Measurements from ENCODE around the gene MRTO4.
"Not testable (repeated sequence)": the region's sequence is repeated elsewhere in the genome, so short reads cannot be mapped to it uniquely, and the experiment has no call there.

MRTO4 gene

GRCh38 chr1:19234224-19234623 is 17.4 kb upstream of the MRTO4 start:
- Mint-ChIP-seq H3K9me3 (no peaks in the 10 kb centered on the region), H3K27me3 (no peaks in the 10 kb centered on the region), H3K27ac (ENCODE audit: low read depth) (no peak overlapping the region), H3K4me1 (no peaks in the 10 kb centered on the region), H3K36me3 (ENCODE audit: insufficient read depth) (peaks cover 58% of the 10 kb centered on the region), H3K4me3 (no peak overlapping the region)
- DNase-seq (ENCODE audit: low spot score in 2 of 2) (no peak), ATAC-seq (replicated peaks; ENCODE audit: extremely low read depth, poor library complexity, severe bottlenecking) (no peak)

- ATAC-seq (replicated peaks; ENCODE audit: extremely low read depth, poor library complexity, severe bottlenecking), result no peak
Observed at GRCh38 chr1:19239876-19240275, 11.7 kb upstream of the MRTO4 start.

GRCh38 chr1:19240673-19241538 is 10.7 kb upstream of the MRTO4 start:
- H3K9me3 Mint-ChIP-seq, result no peaks in the 10 kb centered on the region
- peaks cover 48% of the 10 kb centered on the region for H3K36me3 Mint-ChIP-seq (ENCODE audit: insufficient read depth)
- H3K4me3 Mint-ChIP-seq, result no peak overlapping the region
- DNase-seq (ENCODE audit: low spot score in 2 of 2) (peak; percentile 48 to 55), ATAC-seq (replicated peaks; ENCODE audit: extremely low read depth, poor library complexity, severe bottlenecking) (peak; percentile 70)
- peak overlapping the region; percentile 35 for H3K27ac Mint-ChIP-seq (ENCODE audit: low read depth)
- peaks cover 5% of the 10 kb centered on the region for H3K4me1 Mint-ChIP-seq
- no peaks in the 10 kb centered on the region for H3K27me3 Mint-ChIP-seq

More at GRCh38 chr1:19239876-19240275, 11.7 kb upstream of the MRTO4 start:
- no peak overlapping the region for H3K4me3 Mint-ChIP-seq
- H3K27me3 Mint-ChIP-seq, result no peaks in the 10 kb centered on the region
- peaks cover 5% of the 10 kb centered on the region for H3K4me1 Mint-ChIP-seq
- peaks cover 52% of the 10 kb centered on the region for H3K36me3 Mint-ChIP-seq (ENCODE audit: insufficient read depth)
- no peak for DNase-seq (ENCODE audit: low spot score in 2 of 2)
- no peak overlapping the region for H3K27ac Mint-ChIP-seq (ENCODE audit: low read depth)
- no peaks in the 10 kb centered on the region for H3K9me3 Mint-ChIP-seq

GRCh38 chr1:19250629-19251304 is 838 bp upstream of the MRTO4 start:
- Mint-ChIP-seq H3K4me3 (peak overlapping the region; percentile 91), H3K36me3 (ENCODE audit: insufficient read depth) (peaks cover 22% of the 10 kb centered on the region), H3K4me1 (peaks cover 31% of the 10 kb centered on the region), H3K9me3 (no peaks in the 10 kb centered on the region), H3K27me3 (no peaks in the 10 kb centered on the region), H3K27ac (ENCODE audit: low read depth) (peak overlapping the region; percentile 93)
- no peak for ATAC-seq (replicated peaks; ENCODE audit: extremely low read depth, poor library complexity, severe bottlenecking)
- DNase-seq (ENCODE audit: low spot score in 2 of 2), result no peak

GRCh38 chr1:19254416-19254815 is 2.8 kb downstream of the MRTO4 start:
- H3K4me1 Mint-ChIP-seq, result peaks cover 31% of the 10 kb centered on the region
- no peak overlapping the region for H3K4me3 Mint-ChIP-seq
- peaks cover 40% of the 10 kb centered on the region for H3K36me3 Mint-ChIP-seq (ENCODE audit: insufficient read depth)

GRCh38 chr1:19255288-19255687 is 3.7 kb downstream of the MRTO4 start:
- no peaks in the 10 kb centered on the region for H3K27me3 Mint-ChIP-seq
- no peak overlapping the region for H3K27ac Mint-ChIP-seq (ENCODE audit: low read depth)
- no peak overlapping the region for H3K4me3 Mint-ChIP-seq
- peaks cover 28% of the 10 kb centered on the region for H3K4me1 Mint-ChIP-seq
- ATAC-seq (replicated peaks; ENCODE audit: extremely low read depth, poor library complexity, severe bottlenecking), result no peak
- no peaks in the 10 kb centered on the region for H3K9me3 Mint-ChIP-seq
- H3K36me3 Mint-ChIP-seq (ENCODE audit: insufficient read depth), result peaks cover 42% of the 10 kb centered on the region
- no peak for DNase-seq (ENCODE audit: low spot score in 2 of 2)

More at GRCh38 chr1:19254416-19254815, 2.8 kb downstream of the MRTO4 start:
- H3K9me3 Mint-ChIP-seq, result no peaks in the 10 kb centered on the region
- no peaks in the 10 kb centered on the region for H3K27me3 Mint-ChIP-seq
- no peak for DNase-seq (ENCODE audit: low spot score in 2 of 2)
- no peak for ATAC-seq (replicated peaks; ENCODE audit: extremely low read depth, poor library complexity, severe bottlenecking)
- no peak overlapping the region for H3K27ac Mint-ChIP-seq (ENCODE audit: low read depth)

GRCh38 chr1:19256301-19256700 is 4.7 kb downstream of the MRTO4 start:
- ATAC-seq (replicated peaks; ENCODE audit: extremely low read depth, poor library complexity, severe bottlenecking); DNase-seq (ENCODE audit: low spot score in 2 of 2); H3K4me3 Mint-ChIP-seq; H3K9me3 Mint-ChIP-seq; H3K27me3 Mint-ChIP-seq; H3K27ac Mint-ChIP-seq (ENCODE audit: low read depth): not testable (repeated sequence)
- Mint-ChIP-seq H3K36me3 (ENCODE audit: insufficient read depth) (peaks cover 38% of the 10 kb centered on the region), H3K4me1 (peaks cover 20% of the 10 kb centered on the region)

- Mint-ChIP-seq H3K27me3 (no peaks in the 10 kb centered on the region), H3K4me3 (no peak overlapping the region), H3K36me3 (ENCODE audit: insufficient read depth) (peaks cover 30% of the 10 kb centered on the region), H3K4me1 (peaks cover 16% of the 10 kb centered on the region), H3K27ac (ENCODE audit: low read depth) (no peak overlapping the region), H3K9me3 (no peaks in the 10 kb centered on the region)
- no peak for ATAC-seq (replicated peaks; ENCODE audit: extremely low read depth, poor library complexity, severe bottlenecking)
- no peak for DNase-seq (ENCODE audit: low spot score in 2 of 2)
Observed at GRCh38 chr1:19257178-19257914, 5.7 kb downstream of the MRTO4 start.

GRCh38 chr1:19258353-19258752 is 6.7 kb downstream of the MRTO4 start:
- no peak overlapping the region for H3K27ac Mint-ChIP-seq (ENCODE audit: low read depth)
- DNase-seq (ENCODE audit: low spot score in 2 of 2) (no peak), ATAC-seq (replicated peaks; ENCODE audit: extremely low read depth, poor library complexity, severe bottlenecking) (no peak)
- no peaks in the 10 kb centered on the region for H3K27me3 Mint-ChIP-seq
- peaks cover 28% of the 10 kb centered on the region for H3K36me3 Mint-ChIP-seq (ENCODE audit: insufficient read depth)
- no peaks in the 10 kb centered on the region for H3K9me3 Mint-ChIP-seq
- no peak overlapping the region for H3K4me3 Mint-ChIP-seq
- peaks cover 9% of the 10 kb centered on the region for H3K4me1 Mint-ChIP-seq

GRCh38 chr1:19260211-19261138 is 8.9 kb downstream of the MRTO4 start:
- Mint-ChIP-seq H3K27me3 (no peaks in the 10 kb centered on the region), H3K4me1 (no peaks in the 10 kb centered on the region), H3K27ac (ENCODE audit: low read depth) (no peak overlapping the region), H3K9me3 (no peaks in the 10 kb centered on the region), H3K4me3 (no peak overlapping the region), H3K36me3 (ENCODE audit: insufficient read depth) (peaks cover 24% of the 10 kb centered on the region)
- ATAC-seq (replicated peaks; ENCODE audit: extremely low read depth, poor library complexity, severe bottlenecking) (no peak), DNase-seq (ENCODE audit: low spot score in 2 of 2) (no peak)

- DNase-seq (ENCODE audit: low spot score in 2 of 2), result no peak
- no peak overlapping the region for H3K27ac Mint-ChIP-seq (ENCODE audit: low read depth)
- H3K36me3 Mint-ChIP-seq (ENCODE audit: insufficient read depth), result peaks cover 18% of the 10 kb centered on the region
- ATAC-seq (replicated peaks; ENCODE audit: extremely low read depth, poor library complexity, severe bottlenecking), result no peak
- no peaks in the 10 kb centered on the region for H3K27me3 Mint-ChIP-seq
- no peaks in the 10 kb centered on the region for H3K4me1 Mint-ChIP-seq
- H3K9me3 Mint-ChIP-seq, result no peaks in the 10 kb centered on the region
- no peak overlapping the region for H3K4me3 Mint-ChIP-seq
Observed at GRCh38 chr1:19262047-19262446, 10.4 kb downstream of the MRTO4 start.

GRCh38 chr1:19262744-19263143 is 11.1 kb downstream of the MRTO4 start:
- ATAC-seq (replicated peaks; ENCODE audit: extremely low read depth, poor library complexity, severe bottlenecking), result no peak
- no peak overlapping the region for H3K27ac Mint-ChIP-seq (ENCODE audit: low read depth)
- no peaks in the 10 kb centered on the region for H3K9me3 Mint-ChIP-seq
- no peak for DNase-seq (ENCODE audit: low spot score in 2 of 2)
- H3K4me3 Mint-ChIP-seq, result no peak overlapping the region
- no peaks in the 10 kb centered on the region for H3K4me1 Mint-ChIP-seq
- no peaks in the 10 kb centered on the region for H3K27me3 Mint-ChIP-seq
- peaks cover 13% of the 10 kb centered on the region for H3K36me3 Mint-ChIP-seq (ENCODE audit: insufficient read depth)
